A673 (cell line): ENCODE results near the gene UGT1A7. TPM values are rescaled to one million over a fixed set of nuclear protein-coding genes. Genes with fewer than 3 reads are reported as not detected.

Experiments
- BruUV-seq: library from RNA; stranded (reverse); fragments of 400-500 nt; replicated peaks from 2 replicates; lab custom pipeline; 2021; lab: Mats Ljungman, UMichigan
- CTCF ChIA-PET: fragments of 300-600 bp; sonication (Branson Sonifier 250); formaldehyde crosslinking; loops from one replicate; lab custom pipeline; 2022; ENCODE audit warnings: antibody characterized with exemption; lab: Charles Lee
- POLR2A ChIA-PET: fragments of 300-600 bp; sonication (Branson Sonifier 250); formaldehyde crosslinking; loops from one replicate; lab custom pipeline; 2022; ENCODE audit warnings: antibody characterized with exemption; ENCODE audit not compliant: low non-redundant PET; lab: Charles Lee
- DNase-seq: peaks from one replicate; pipeline ENCODE4 v3.0.0-alpha.2; 2015; ENCODE audit warnings: low spot score
- H3K27ac ChIP-seq: fragments of 200-600 bp; sonication (generic); 2 replicates; pipeline ENCODE4 v1.5.1; 2016; ENCODE audit warnings: mixed run types, low read depth, mild to moderate bottlenecking, mixed read lengths, antibody characterized with exemption, low read length; ENCODE audit not compliant: poor library complexity, severe bottlenecking
- H3K27me3 ChIP-seq: fragments of 200-600 bp; sonication (generic); replicated peaks from 2 replicates; pipeline ENCODE4 v1.6.1; 2017; ENCODE audit warnings: mixed run types, low read depth, mild to moderate bottlenecking, mixed read lengths, antibody characterized with exemption, low read length; ENCODE audit not compliant: insufficient read depth, poor library complexity
- H3K36me3 ChIP-seq: fragments of 200-600 bp; sonication (generic); 2 replicates; pipeline ENCODE4 v1.6.1; 2016; ENCODE audit warnings: mixed run types, mild to moderate bottlenecking, mixed read lengths, antibody characterized with exemption, low read length; ENCODE audit not compliant: insufficient read depth, poor library complexity, severe bottlenecking
- H3K4me1 ChIP-seq: fragments of 200-600 bp; sonication (generic); 2 replicates; pipeline ENCODE4 v1.6.1; 2017; ENCODE audit warnings: mixed run types, mild to moderate bottlenecking, mixed read lengths, antibody characterized with exemption, low read length; ENCODE audit not compliant: insufficient read depth, poor library complexity, severe bottlenecking
- H3K4me3 ChIP-seq: fragments of 200-600 bp; sonication (generic); 2 replicates; pipeline ENCODE4 v1.5.1; 2016; ENCODE audit warnings: low read depth, mixed run types, mild to moderate bottlenecking, mixed read lengths, low read length; ENCODE audit not compliant: poor library complexity, severe bottlenecking
- H3K9me3 ChIP-seq: fragments of 200-600 bp; sonication (generic); 2 replicates; pipeline ENCODE4 v1.6.1; 2016; ENCODE audit warnings: mixed run types, low read depth, mild to moderate bottlenecking, mixed read lengths, antibody characterized with exemption, low read length; ENCODE audit not compliant: poor library complexity, severe bottlenecking
- CTCF ChIP-seq: fragments of 300-800, 200-600 bp; sonication (generic); conservative IDR thresholded peaks from 2 replicates; pipeline ENCODE4 v1.5.1; 2017; ENCODE audit warnings: low read depth, mild to moderate bottlenecking, antibody characterized with exemption, low read length, moderate library complexity, mixed read lengths
- EZH2 ChIP-seq: fragments of 200-600 bp; sonication (generic); IDR thresholded peaks from 2 replicates; pipeline ENCODE4 v1.6.1; 2017; ENCODE audit warnings: borderline replicate concordance, low read depth, mild to moderate bottlenecking, mixed read lengths, antibody characterized with exemption, low read length; ENCODE audit not compliant: poor library complexity, severe bottlenecking
- intact Hi-C: fragments of 100-400 bp; cut with micrococcal nuclease; formaldehyde crosslinking; loops from one replicate; pipeline ENCODE4 v1.10.0; 2022; ENCODE audit not compliant: unreplicated experiment
- total RNA-seq: library from RNA; stranded (reverse); gene quantifications from 2 replicates; pipeline ENCODE4 v1.2.3, GENCODE V29; 2021

The UGT1A7 gene
- total RNA-seq, 1 experiment from 2014 or later, result not detected

- intact Hi-C loops, result no loop called here
- ChIA-PET CTCF (no interaction called here), POLR2A (no interaction called here)
- H3K9me3 ChIP-seq, result no peaks in the 10 kb centered on the region
- no peak overlapping the region for H3K27ac ChIP-seq
- no peak for DNase-seq
- H3K27me3 ChIP-seq, result no peaks in the 10 kb centered on the region
- no peaks in the 10 kb centered on the region for H3K36me3 ChIP-seq
- H3K4me3 ChIP-seq, result no peak overlapping the region
- no TSS peak for BruUV-seq
- no peaks in the 10 kb centered on the region for H3K4me1 ChIP-seq
- TF ChIP-seq CTCF, result no peak
- TF ChIP-seq EZH2, result no peak
Observed at GRCh38 chr2:233816334-233816733, 134.6 kb downstream of the UGT1A7 start.

GRCh38 chr2:233816771-233817170 is 135.1 kb downstream of the UGT1A7 start:
- H3K36me3 ChIP-seq, result no peaks in the 10 kb centered on the region
- no peak for DNase-seq
- no TSS peak for BruUV-seq
- intact Hi-C loops, result no loop called here
- H3K4me1 ChIP-seq, result no peaks in the 10 kb centered on the region
- TF ChIP-seq CTCF (no peak), EZH2 (no peak)
- no peaks in the 10 kb centered on the region for H3K27me3 ChIP-seq
- no peaks in the 10 kb centered on the region for H3K9me3 ChIP-seq
- CTCF ChIA-PET, result no interaction called here
- POLR2A ChIA-PET, result no interaction called here
- no peak overlapping the region for H3K4me3 ChIP-seq
- no peak overlapping the region for H3K27ac ChIP-seq

- ChIA-PET CTCF (no interaction called here), POLR2A (no interaction called here)
- Histone ChIP-seq H3K4me1 (no peaks in the 10 kb centered on the region), H3K27me3 (no peaks in the 10 kb centered on the region), H3K9me3 (no peaks in the 10 kb centered on the region), H3K27ac (no peak overlapping the region), H3K36me3 (no peaks in the 10 kb centered on the region), H3K4me3 (no peak overlapping the region)
- DNase-seq, result no peak
- intact Hi-C loops, result no loop called here
- no peak for TF ChIP-seq EZH2
- no peak for TF ChIP-seq CTCF
- BruUV-seq, result no TSS peak
Observed at GRCh38 chr2:233817361-233817911, 135.7 kb downstream of the UGT1A7 start.
